ENCODE measurements around the gene RABGAP1L. TPM values are rescaled to one million over a fixed set of nuclear protein-coding genes. Genes with fewer than 3 reads are reported as not detected.

The RABGAP1L gene
- total RNA-seq, 2 experiments from 2014 or later = 98.1 to 158 TPM

DNA sequence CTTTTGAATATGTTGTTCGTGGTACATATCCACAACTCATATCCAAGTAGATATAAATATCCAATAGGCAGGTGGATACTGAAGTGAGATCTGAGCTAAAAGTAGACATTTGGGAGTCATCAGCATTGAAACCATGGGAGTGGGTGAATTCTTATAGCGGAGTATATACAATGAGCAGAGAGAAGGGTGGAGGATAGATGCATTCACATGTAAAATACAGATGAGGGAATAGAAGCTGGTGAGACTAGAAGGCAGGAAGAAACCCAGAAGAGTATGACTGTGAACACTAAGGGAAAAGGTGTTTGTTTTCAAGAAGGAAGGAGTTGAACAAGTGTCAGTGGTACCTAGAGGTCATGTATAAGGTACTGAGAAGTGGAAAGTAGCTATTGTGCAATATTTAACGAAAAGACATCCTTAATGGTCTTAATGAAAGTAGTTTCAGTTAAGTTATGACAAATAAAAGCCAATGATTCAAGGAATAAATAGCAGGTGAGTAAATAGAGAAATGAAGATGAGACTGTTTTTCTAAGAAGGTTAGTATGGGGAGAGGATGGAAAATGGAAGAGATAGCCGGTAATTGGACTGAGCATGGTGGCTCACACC lies 658.8 kb downstream of the RABGAP1L start:
- Histone ChIP-seq H3K27ac (ENCODE audit: low read depth, low read length, poor library complexity, severe bottlenecking) (no peak overlapping the region), H3K9me2 (ENCODE audit: insufficient read depth, low read length) (no peaks in the 10 kb centered on the region), H2AFZ (ENCODE audit: low read length) (no peak overlapping the region), H3K4me1 (ENCODE audit: insufficient read depth, low read length, poor library complexity, severe bottlenecking) (peaks cover 57% of the 10 kb centered on the region), H3K4me3 (ENCODE audit: low read depth, low read length, poor library complexity, severe bottlenecking) (no peak overlapping the region), H3K36me3 (ENCODE audit: insufficient read depth, low read length) (peaks cover 25% of the 10 kb centered on the region), H3K4me2 (ENCODE audit: low read length) (no peak overlapping the region), H3K79me2 (ENCODE audit: insufficient read depth, low read depth, low read length) (peaks cover 11% of the 10 kb centered on the region; the same call in 1 of the 2 replicates), H3K9me3 (ENCODE audit: low read length) (no peaks in the 10 kb centered on the region), H4K20me1 (ENCODE audit: insufficient read depth, low read length) (no peaks in the 10 kb centered on the region)
- POLR2A ChIA-PET = interaction anchor here (0.6 to 2.9 kb wide), 4 partner anchors 8 to 20 kb away, joined by 3 to 11 read pairs (median 4); no protein-coding TSS in a partner anchor
- DNase-seq (ENCODE audit: low spot score) = no peak
- no TSS peak for BruUV-seq (replicated peaks)
- TF ChIP-seq CTCF (conservative IDR thresholded peaks at IDR 0.05; ENCODE audit: low read length) (no peak), EZH2phosphoT487 (IDR thresholded peaks at IDR 0.05; ENCODE audit: borderline replicate concordance, low read depth, low read length) (no peak)
- intact Hi-C loops (cut with micrococcal nuclease; ENCODE audit: unreplicated experiment) = loop anchor here (5.0 to 10.0 kb wide), 2 partner anchors 46 to 543 kb away; no protein-coding TSS in a partner anchor
- CTCF ChIA-PET (ENCODE audit: unreplicated experiment) = interaction anchor here (0.8 kb wide), 1 partner anchor 12 kb away, joined by 3 read pairs; no protein-coding TSS in a partner anchor

DNA sequence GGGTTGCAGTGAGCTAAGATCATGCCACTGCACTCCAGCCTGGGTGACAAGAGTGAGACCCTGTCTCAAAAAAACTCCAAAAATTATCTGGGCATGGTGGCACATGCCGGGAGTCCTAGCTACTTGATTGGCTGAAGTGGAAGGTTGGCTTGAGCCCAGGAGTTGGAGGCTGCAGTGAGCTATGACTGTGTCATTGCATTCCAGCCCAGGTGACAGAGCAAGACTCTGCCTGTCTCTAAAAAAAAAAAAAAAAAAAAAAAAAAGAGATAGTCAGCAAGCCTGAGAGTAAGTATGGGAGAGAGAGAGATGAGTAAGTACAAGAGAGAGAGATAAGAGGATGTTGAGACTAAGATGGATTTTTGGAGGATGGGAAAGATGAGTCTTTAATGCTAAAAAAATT lies 659.6 kb downstream of the RABGAP1L start:
- intact Hi-C loops (cut with micrococcal nuclease; ENCODE audit: unreplicated experiment) = loop anchor here (5.0 to 10.0 kb wide), 2 partner anchors 47 to 544 kb away; no protein-coding TSS in a partner anchor
- BruUV-seq (replicated peaks) = no TSS peak
- no peak overlapping the region for H2AFZ ChIP-seq (ENCODE audit: low read length)

More for the DNA sequence above, 659.6 kb downstream of the RABGAP1L start:
- TF ChIP-seq CTCF (conservative IDR thresholded peaks at IDR 0.05; ENCODE audit: low read length) (no peak), EZH2phosphoT487 (IDR thresholded peaks at IDR 0.05; ENCODE audit: borderline replicate concordance, low read depth, low read length) (no peak)
- no peaks in the 10 kb centered on the region for H3K9me2 ChIP-seq (ENCODE audit: insufficient read depth, low read length)
- H3K27ac ChIP-seq (ENCODE audit: low read depth, low read length, poor library complexity, severe bottlenecking) = no peak overlapping the region
- POLR2A ChIA-PET = interaction anchor here (0.6 to 2.9 kb wide), 3 partner anchors 19 to 36 kb away, joined by 3 to 11 read pairs (median 3); no protein-coding TSS in a partner anchor
- no peak overlapping the region for H3K4me3 ChIP-seq (ENCODE audit: low read depth, low read length, poor library complexity, severe bottlenecking)
- peaks cover 24% of the 10 kb centered on the region for H3K36me3 ChIP-seq (ENCODE audit: insufficient read depth, low read length)
- CTCF ChIA-PET (ENCODE audit: unreplicated experiment) = no interaction called here
- no peak for DNase-seq (ENCODE audit: low spot score)
- H3K4me2 ChIP-seq (ENCODE audit: low read length) = no peak overlapping the region
- H3K4me1 ChIP-seq (ENCODE audit: insufficient read depth, low read length, poor library complexity, severe bottlenecking) = peaks cover 50% of the 10 kb centered on the region
- peaks cover 11% of the 10 kb centered on the region; the same call in 1 of the 2 replicates for H3K79me2 ChIP-seq (ENCODE audit: insufficient read depth, low read depth, low read length)
- H4K20me1 ChIP-seq (ENCODE audit: insufficient read depth, low read length) = no peaks in the 10 kb centered on the region
- H3K9me3 ChIP-seq (ENCODE audit: low read length) = no peaks in the 10 kb centered on the region

Measured in OCI-LY7 (cell line).